Endothelial cell (in vitro differentiated cells): ENCODE data around the gene XIRP2. TPM values are rescaled to one million over a fixed set of nuclear protein-coding genes. Genes with fewer than 3 reads are reported as not detected.

ENCODE experiments used
- DNase-seq: peaks from one replicate; pipeline ENCODE4 v3.0.0; 2021; ENCODE audit warnings: low spot score
- H3K27ac Mint-ChIP-seq: one replicate; pipeline ENCODE4 v1.8.0; 2021; ENCODE audit warnings: mixed read lengths, inconsistent platforms; ENCODE audit not compliant: unreplicated experiment
- H3K27me3 Mint-ChIP-seq: one replicate; pipeline ENCODE4 v1.8.0; 2021; ENCODE audit warnings: mild to moderate bottlenecking, moderate library complexity, mixed read lengths, inconsistent platforms; ENCODE audit not compliant: unreplicated experiment
- H3K36me3 Mint-ChIP-seq: one replicate; pipeline ENCODE4 v1.8.0; 2021; ENCODE audit warnings: mild to moderate bottlenecking, low read depth, mixed read lengths, inconsistent platforms; ENCODE audit not compliant: unreplicated experiment
- H3K4me1 Mint-ChIP-seq: one replicate; pipeline ENCODE4 v1.8.0; 2021; ENCODE audit warnings: mild to moderate bottlenecking, mixed read lengths, inconsistent platforms; ENCODE audit not compliant: unreplicated experiment
- H3K4me3 Mint-ChIP-seq: one replicate; pipeline ENCODE4 v1.8.0; 2021; ENCODE audit warnings: mild to moderate bottlenecking, mixed read lengths, inconsistent platforms; ENCODE audit not compliant: unreplicated experiment
- H3K9me3 Mint-ChIP-seq: one replicate; pipeline ENCODE4 v1.8.0; 2021; ENCODE audit warnings: mixed read lengths, inconsistent platforms; ENCODE audit not compliant: unreplicated experiment
- total RNA-seq: library from RNA; stranded (reverse); fragmentation: NEBNext Ultra II Directional; extraction: Animal tissue kit (Norgen Biotek cat#: 25700); gene quantifications from one replicate; pipeline ENCODE4 v1.2.1, GENCODE V29; 2021; ENCODE audit not compliant: unreplicated experiment
- TF ChIP-seq, protein P1 (sequence below): fragments of 200-600 bp; sonication (generic); IDR thresholded peaks from one replicate; pipeline ENCODE4 v1.5.0; 2021; ENCODE audit warnings: antibody characterized with exemption; ENCODE audit not compliant: unreplicated experiment

Gene XIRP2
- total RNA-seq, 1 donor from 2014 or later = 5.5 TPM

- DNase-seq = peak; percentile 44
- H3K27me3 Mint-ChIP-seq = no peaks in the 10 kb centered on the region
- TF ChIP-seq, protein P1, sequence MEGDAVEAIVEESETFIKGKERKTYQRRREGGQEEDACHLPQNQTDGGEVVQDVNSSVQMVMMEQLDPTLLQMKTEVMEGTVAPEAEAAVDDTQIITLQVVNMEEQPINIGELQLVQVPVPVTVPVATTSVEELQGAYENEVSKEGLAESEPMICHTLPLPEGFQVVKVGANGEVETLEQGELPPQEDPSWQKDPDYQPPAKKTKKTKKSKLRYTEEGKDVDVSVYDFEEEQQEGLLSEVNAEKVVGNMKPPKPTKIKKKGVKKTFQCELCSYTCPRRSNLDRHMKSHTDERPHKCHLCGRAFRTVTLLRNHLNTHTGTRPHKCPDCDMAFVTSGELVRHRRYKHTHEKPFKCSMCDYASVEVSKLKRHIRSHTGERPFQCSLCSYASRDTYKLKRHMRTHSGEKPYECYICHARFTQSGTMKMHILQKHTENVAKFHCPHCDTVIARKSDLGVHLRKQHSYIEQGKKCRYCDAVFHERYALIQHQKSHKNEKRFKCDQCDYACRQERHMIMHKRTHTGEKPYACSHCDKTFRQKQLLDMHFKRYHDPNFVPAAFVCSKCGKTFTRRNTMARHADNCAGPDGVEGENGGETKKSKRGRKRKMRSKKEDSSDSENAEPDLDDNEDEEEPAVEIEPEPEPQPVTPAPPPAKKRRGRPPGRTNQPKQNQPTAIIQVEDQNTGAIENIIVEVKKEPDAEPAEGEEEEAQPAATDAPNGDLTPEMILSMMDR = no peak
- no peaks in the 10 kb centered on the region for H3K36me3 Mint-ChIP-seq
- peaks cover 23% of the 10 kb centered on the region for H3K4me1 Mint-ChIP-seq
- peak overlapping the region; percentile 97 for H3K27ac Mint-ChIP-seq
- no peaks in the 10 kb centered on the region for H3K9me3 Mint-ChIP-seq
- H3K4me3 Mint-ChIP-seq = peak overlapping the region; percentile 19
Observed at GRCh38 chr2:167135706-167136105, 247.4 kb downstream of the XIRP2 start.

GRCh38 chr2:167136879-167137596, 248.8 kb downstream of the XIRP2 start:
- peaks cover 23% of the 10 kb centered on the region for H3K4me1 Mint-ChIP-seq
- TF ChIP-seq, protein P1 = no peak
- H3K27ac Mint-ChIP-seq = peak overlapping the region; percentile 39
- H3K9me3 Mint-ChIP-seq = no peaks in the 10 kb centered on the region
- no peak for DNase-seq
- no peaks in the 10 kb centered on the region for H3K27me3 Mint-ChIP-seq
- H3K36me3 Mint-ChIP-seq = no peaks in the 10 kb centered on the region
- H3K4me3 Mint-ChIP-seq = peak overlapping the region; percentile 3

DNA sequence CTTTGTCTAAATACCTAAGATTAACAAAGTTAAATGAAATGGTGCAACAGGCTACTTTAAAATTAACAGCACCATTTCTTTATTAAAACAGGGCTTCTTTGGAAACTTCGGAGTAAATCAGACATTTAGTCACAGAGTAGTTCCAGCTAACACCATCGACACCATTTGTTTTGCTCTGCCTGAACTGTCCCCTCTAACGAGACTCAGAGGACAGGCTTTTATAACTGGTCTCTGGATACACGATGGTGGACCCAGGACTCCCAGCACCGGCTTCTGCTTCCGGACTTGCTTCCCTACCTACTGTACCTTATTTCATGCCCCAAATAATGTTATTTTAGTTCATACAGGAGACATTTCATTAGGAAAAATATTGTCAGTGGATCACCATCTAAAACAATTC, 252.1 kb downstream of the XIRP2 start:
- Mint-ChIP-seq H3K4me3 (no peak overlapping the region), H3K9me3 (no peaks in the 10 kb centered on the region), H3K27ac (no peak overlapping the region), H3K4me1 (peaks cover 19% of the 10 kb centered on the region), H3K36me3 (no peaks in the 10 kb centered on the region), H3K27me3 (peaks cover 2% of the 10 kb centered on the region)
- DNase-seq = no peak
- TF ChIP-seq, protein P1 = no peak

DNA sequence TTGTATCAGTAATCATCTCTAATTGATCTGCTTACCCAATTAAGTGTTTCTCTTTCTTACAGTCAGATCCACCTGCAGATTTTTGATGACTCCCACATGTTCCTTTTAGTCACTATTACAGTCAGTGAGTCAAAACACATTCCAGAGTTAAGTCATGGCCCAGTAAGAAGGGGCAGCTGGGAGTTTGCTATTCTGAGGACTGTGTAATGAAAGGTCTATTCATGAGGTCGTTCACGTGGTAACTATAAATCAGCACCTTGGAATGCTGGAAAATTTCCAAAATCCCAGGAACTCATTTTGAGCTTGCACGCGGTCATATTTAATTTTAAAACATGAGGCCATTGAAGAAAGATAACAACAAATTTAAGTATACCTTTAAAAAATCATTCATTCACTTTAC, 252.5 kb downstream of the XIRP2 start:
- TF ChIP-seq, protein P1 = no peak
- H3K4me1 Mint-ChIP-seq = peaks cover 15% of the 10 kb centered on the region
- no peak overlapping the region for H3K4me3 Mint-ChIP-seq
- no peak overlapping the region for H3K27ac Mint-ChIP-seq
- peaks cover 2% of the 10 kb centered on the region for H3K27me3 Mint-ChIP-seq
- no peaks in the 10 kb centered on the region for H3K9me3 Mint-ChIP-seq
- no peak for DNase-seq
- no peaks in the 10 kb centered on the region for H3K36me3 Mint-ChIP-seq

- Mint-ChIP-seq H3K9me3 (no peaks in the 10 kb centered on the region), H3K4me1 (peaks cover 5% of the 10 kb centered on the region), H3K27ac (no peak overlapping the region), H3K27me3 (peaks cover 2% of the 10 kb centered on the region), H3K4me3 (no peak overlapping the region), H3K36me3 (no peaks in the 10 kb centered on the region)
- TF ChIP-seq, protein P1 = no peak
- no peak for DNase-seq
Observed at GRCh38 chr2:167142554-167142953, 254.3 kb downstream of the XIRP2 start.
